Osteocyte (in vitro differentiated cells): Measurements from ENCODE around the gene CRIP3. TPM values are rescaled to one million over a fixed set of nuclear protein-coding genes. Genes with fewer than 3 reads are reported as not detected.

Experiments
- DNase-seq: peaks from one replicate; pipeline ENCODE4 v3.0.0; 2021; ENCODE audit warnings: mixed read lengths; ENCODE audit not compliant: unreplicated experiment; ENCODE audit errors: extremely low spot score
- H3K27ac Mint-ChIP-seq: one replicate; pipeline ENCODE4 v1.8.0; 2021; ENCODE audit warnings: mild to moderate bottlenecking, mixed read lengths; ENCODE audit not compliant: unreplicated experiment
- H3K27me3 Mint-ChIP-seq: one replicate; pipeline ENCODE4 v1.8.0; 2021; ENCODE audit warnings: mixed read lengths; ENCODE audit not compliant: unreplicated experiment
- H3K36me3 Mint-ChIP-seq: one replicate; pipeline ENCODE4 v1.8.0; 2021; ENCODE audit warnings: mixed read lengths; ENCODE audit not compliant: unreplicated experiment
- H3K4me1 Mint-ChIP-seq: one replicate; pipeline ENCODE4 v1.8.0; 2021; ENCODE audit warnings: mixed read lengths; ENCODE audit not compliant: unreplicated experiment
- H3K4me3 Mint-ChIP-seq: one replicate; pipeline ENCODE4 v1.8.0; 2021; ENCODE audit warnings: mild to moderate bottlenecking, moderate library complexity, mixed read lengths; ENCODE audit not compliant: unreplicated experiment
- H3K9me3 Mint-ChIP-seq: one replicate; pipeline ENCODE4 v1.8.0; 2021; ENCODE audit warnings: mixed read lengths; ENCODE audit not compliant: unreplicated experiment
- total RNA-seq: library from RNA; stranded (reverse); gene quantifications from 2 replicates; pipeline ENCODE4 v1.2.1, GENCODE V29; 2021
- TF ChIP-seq, protein P1 (sequence below): fragments of 200-600 bp; sonication (generic); IDR thresholded peaks from 2 replicates; pipeline ENCODE4 v1.5.0; 2021; ENCODE audit warnings: antibody characterized with exemption, mild to moderate bottlenecking, moderate library complexity

Gene CRIP3
- total RNA-seq, 1 donor from 2014 or later: 1.8 TPM

DNA sequence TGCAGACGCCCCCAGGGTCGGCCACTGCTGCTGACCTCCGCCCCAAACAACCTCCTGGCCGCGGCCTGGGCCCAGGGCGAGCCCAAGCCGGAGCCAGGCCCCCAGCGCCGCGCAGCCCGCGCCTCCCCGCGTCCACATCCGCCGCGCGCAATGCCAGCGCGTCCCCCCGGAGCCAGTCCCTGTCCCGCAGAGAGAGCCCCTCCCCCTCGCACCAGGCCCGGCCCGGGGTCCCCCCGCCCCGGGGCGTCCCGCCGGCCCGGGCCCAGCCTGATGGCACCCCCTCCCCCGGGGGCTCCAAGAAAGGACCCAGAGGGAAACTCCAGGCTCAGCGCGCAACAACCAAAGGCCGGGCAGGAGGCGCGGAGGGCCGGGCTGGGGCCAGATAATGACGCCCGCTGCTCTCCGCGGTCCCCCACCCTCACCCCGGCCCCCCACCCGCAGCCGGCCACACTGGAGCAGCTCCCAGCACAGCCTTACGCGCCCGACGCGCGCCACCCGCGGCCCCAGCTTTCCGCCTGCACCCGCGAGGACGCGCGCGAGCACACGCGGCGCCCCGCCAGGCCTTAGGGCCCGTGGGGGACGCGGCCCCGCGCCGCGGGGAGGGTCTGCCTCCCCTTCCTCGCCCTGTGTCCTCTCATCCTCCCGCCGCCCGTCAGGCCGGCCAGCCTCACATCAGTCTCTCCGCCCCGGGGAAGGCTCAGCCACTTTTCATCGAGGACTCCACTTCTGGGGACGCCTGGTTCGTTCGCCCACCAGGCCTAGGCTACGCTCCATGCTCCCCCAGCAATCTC lies 23.4 kb downstream of the CRIP3 start:
- DNase-seq: no peak
- H3K27ac Mint-ChIP-seq: no peak overlapping the region
- H3K4me1 Mint-ChIP-seq: peaks cover 1% of the 10 kb centered on the region
- no peaks in the 10 kb centered on the region for H3K9me3 Mint-ChIP-seq
- peaks cover 7% of the 10 kb centered on the region for H3K27me3 Mint-ChIP-seq
- H3K36me3 Mint-ChIP-seq: no peaks in the 10 kb centered on the region
- no peak overlapping the region for H3K4me3 Mint-ChIP-seq
- TF ChIP-seq, protein P1, sequence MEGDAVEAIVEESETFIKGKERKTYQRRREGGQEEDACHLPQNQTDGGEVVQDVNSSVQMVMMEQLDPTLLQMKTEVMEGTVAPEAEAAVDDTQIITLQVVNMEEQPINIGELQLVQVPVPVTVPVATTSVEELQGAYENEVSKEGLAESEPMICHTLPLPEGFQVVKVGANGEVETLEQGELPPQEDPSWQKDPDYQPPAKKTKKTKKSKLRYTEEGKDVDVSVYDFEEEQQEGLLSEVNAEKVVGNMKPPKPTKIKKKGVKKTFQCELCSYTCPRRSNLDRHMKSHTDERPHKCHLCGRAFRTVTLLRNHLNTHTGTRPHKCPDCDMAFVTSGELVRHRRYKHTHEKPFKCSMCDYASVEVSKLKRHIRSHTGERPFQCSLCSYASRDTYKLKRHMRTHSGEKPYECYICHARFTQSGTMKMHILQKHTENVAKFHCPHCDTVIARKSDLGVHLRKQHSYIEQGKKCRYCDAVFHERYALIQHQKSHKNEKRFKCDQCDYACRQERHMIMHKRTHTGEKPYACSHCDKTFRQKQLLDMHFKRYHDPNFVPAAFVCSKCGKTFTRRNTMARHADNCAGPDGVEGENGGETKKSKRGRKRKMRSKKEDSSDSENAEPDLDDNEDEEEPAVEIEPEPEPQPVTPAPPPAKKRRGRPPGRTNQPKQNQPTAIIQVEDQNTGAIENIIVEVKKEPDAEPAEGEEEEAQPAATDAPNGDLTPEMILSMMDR: no peak

DNA sequence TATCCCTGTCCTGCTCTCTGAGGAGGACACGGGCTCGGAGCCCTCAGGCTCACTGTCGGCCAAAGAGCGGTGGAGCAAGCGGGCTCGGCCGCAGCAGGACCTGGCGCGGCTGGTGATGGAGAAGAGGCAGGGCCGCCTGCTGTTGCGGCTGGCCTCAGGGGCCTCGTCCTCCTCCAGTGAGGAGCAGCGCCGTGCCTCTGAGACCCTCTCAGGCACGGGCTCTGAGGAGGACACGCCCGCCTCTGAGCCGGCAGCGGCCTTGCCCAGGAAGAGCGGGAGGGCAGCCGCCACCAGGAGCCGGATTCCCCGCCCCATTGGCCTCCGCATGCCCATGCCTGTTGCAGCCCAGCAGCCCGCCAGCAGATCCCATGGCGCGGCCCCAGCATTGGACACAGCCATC lies 24.7 kb downstream of the CRIP3 start:
- Mint-ChIP-seq H3K4me1 (peaks cover 1% of the 10 kb centered on the region), H3K4me3 (no peak overlapping the region), H3K9me3 (no peaks in the 10 kb centered on the region), H3K27me3 (peaks cover 7% of the 10 kb centered on the region), H3K27ac (no peak overlapping the region), H3K36me3 (no peaks in the 10 kb centered on the region)
- DNase-seq: no peak
- TF ChIP-seq, protein P1: no peak

DNA sequence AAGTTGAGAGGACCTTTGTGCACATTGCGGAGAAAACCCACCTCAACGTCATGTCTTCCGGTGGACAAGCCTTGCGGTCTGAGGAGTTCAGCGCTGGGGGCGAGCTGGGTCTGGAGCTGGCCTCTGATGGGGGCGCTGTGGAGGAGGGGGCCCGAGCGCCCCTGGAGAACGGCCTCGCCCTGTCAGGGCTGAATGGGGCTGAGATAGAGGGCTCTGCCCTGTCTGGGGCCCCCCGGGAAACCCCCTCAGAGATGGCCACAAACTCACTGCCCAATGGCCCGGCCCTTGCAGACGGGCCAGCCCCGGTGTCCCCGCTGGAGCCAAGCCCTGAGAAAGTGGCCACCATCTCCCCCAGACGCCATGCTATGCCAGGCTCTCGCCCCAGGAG lies 25.1 kb downstream of the CRIP3 start:
- Mint-ChIP-seq H3K4me1 (peaks cover 2% of the 10 kb centered on the region), H3K4me3 (no peak overlapping the region), H3K9me3 (no peaks in the 10 kb centered on the region), H3K27ac (no peak overlapping the region), H3K36me3 (no peaks in the 10 kb centered on the region), H3K27me3 (peaks cover 7% of the 10 kb centered on the region)
- TF ChIP-seq, protein P1: no peak
- no peak for DNase-seq

DNA sequence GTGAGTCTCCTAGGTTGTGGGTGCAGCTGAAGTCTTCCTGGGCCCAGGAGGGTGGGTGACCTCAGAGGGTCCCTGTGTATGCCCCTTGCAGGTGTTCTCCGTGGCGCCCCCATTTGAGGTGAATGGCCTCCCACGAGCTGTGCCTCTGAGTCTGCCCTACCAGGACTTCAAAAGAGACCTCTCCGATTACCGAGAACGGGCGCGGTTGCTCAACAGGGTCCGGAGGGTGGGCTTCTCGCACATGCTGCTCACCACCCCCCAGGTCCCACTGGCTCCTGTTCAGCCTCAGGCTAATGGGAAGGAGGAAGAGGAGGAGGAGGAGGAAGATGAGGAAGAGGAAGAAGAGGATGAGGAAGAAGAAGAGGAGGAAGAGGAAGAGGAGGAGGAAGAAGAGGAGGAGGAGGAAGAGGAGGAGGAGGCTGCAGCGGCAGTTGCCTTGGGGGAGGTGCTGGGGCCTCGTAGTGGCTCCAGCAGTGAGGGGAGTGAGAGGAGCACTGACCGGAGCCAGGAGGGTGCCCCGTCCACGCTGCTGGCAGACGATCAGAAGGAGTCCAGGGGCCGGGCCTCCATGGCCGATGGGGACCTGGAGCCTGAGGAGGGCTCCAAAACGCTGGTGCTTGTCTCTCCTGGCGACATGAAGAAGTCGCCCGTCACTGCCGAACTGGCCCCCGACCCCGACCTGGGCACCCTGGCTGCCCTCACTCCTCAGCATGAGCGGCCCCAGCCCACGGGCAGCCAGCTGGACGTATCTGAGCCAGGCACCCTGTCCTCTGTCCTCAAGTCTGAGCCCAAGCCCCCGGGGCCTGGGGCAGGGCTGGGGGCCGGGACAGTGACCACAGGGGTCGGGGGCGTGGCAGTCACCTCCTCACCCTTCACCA lies 25.8 kb downstream of the CRIP3 start:
- no peak for DNase-seq
- H3K27ac Mint-ChIP-seq: no peak overlapping the region
- TF ChIP-seq, protein P1: no peak
- H3K27me3 Mint-ChIP-seq: peaks cover 7% of the 10 kb centered on the region
- H3K9me3 Mint-ChIP-seq: no peaks in the 10 kb centered on the region
- peaks cover 5% of the 10 kb centered on the region for H3K4me1 Mint-ChIP-seq
- H3K36me3 Mint-ChIP-seq: no peaks in the 10 kb centered on the region
- no peak overlapping the region for H3K4me3 Mint-ChIP-seq

DNA sequence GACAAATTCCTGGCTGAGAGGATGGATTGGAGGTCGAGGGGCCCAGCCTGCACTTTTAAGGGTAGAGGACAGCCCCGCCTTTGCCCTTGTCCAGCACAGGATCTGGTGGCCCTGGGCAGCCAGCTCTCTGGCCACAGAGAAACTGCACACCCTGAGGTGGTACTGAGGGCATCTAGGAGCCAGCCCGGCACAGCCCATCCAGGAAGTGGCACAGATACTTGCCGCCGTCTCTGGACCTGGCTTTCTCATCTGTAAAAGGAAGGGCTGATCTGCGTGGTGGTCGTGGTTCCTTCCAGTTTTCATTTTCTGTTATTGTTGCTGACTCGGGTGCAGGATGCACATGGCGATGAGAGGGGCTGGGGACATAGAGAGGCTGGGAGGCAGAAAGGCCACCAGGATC lies 26.6 kb downstream of the CRIP3 start:
- H3K9me3 Mint-ChIP-seq: no peaks in the 10 kb centered on the region
- peaks cover 6% of the 10 kb centered on the region for H3K4me1 Mint-ChIP-seq
- no peaks in the 10 kb centered on the region for H3K36me3 Mint-ChIP-seq
- no peak for DNase-seq
- H3K27ac Mint-ChIP-seq: no peak overlapping the region
- H3K27me3 Mint-ChIP-seq: peaks cover 7% of the 10 kb centered on the region
- H3K4me3 Mint-ChIP-seq: no peak overlapping the region
- TF ChIP-seq, protein P1: no peak
